ENCODE measurements around the gene CSTB. TPM values are rescaled to one million over a fixed set of nuclear protein-coding genes. Genes with fewer than 3 reads are reported as not detected.

The CSTB gene
- total RNA-seq, 2 donors from 2014 or later = 2.3 to 8.4 TPM

DNA sequence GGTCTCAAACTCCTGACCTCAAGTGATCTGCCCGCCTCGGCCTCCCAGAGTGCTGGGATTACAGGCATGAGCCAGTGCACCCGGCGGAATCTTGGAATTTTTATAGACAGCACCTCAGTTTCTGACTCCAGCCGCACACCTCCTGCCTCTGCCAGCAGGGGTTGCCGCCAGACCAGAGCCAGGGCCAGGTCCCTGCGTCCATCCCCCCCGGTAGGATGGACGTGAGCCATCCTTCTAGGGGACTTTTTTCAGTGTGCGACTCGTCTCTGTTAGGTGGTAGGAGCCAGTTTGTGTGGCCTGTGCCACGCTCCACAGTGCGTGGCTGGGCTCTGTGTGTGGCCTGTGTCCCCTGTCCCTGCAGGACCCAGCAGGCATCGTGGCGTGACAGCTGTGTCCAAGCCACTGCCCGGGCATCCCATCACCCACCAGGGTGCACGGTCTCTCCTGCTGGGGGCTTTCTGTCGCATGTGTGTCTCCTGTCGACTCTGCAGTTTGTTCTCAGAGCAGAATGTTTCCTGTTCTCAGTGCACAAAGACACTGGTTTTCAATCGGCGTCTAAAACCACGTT lies 15.6 kb downstream of the CSTB start:
- Histone ChIP-seq H3K36me3 (peaks cover 24% of the 10 kb centered on the region), H3K4me3 (no peak overlapping the region), H3K4me1 (ENCODE audit: control insufficient read depth in 1 of 2, low read depth in 2 of 2) (peaks cover 11 to 32% of the 10 kb centered on the region in 2 donors), H3K27me3 (replicated peaks; ENCODE audit: insufficient read depth) (no peaks in the 10 kb centered on the region), H3K27ac (no peak overlapping the region), H3K9me3 (no peaks in the 10 kb centered on the region)
- TF ChIP-seq, protein P1, sequence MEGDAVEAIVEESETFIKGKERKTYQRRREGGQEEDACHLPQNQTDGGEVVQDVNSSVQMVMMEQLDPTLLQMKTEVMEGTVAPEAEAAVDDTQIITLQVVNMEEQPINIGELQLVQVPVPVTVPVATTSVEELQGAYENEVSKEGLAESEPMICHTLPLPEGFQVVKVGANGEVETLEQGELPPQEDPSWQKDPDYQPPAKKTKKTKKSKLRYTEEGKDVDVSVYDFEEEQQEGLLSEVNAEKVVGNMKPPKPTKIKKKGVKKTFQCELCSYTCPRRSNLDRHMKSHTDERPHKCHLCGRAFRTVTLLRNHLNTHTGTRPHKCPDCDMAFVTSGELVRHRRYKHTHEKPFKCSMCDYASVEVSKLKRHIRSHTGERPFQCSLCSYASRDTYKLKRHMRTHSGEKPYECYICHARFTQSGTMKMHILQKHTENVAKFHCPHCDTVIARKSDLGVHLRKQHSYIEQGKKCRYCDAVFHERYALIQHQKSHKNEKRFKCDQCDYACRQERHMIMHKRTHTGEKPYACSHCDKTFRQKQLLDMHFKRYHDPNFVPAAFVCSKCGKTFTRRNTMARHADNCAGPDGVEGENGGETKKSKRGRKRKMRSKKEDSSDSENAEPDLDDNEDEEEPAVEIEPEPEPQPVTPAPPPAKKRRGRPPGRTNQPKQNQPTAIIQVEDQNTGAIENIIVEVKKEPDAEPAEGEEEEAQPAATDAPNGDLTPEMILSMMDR (IDR thresholded peaks at IDR 0.05) = no peak
- DNase-seq (ENCODE audit: low spot score) (no peak), ATAC-seq (ENCODE audit: insufficient number of reproducible peaks, low FRiP score, low read depth) (no peak)

GRCh38 chr21:43759651-43760050 lies 16.5 kb downstream of the CSTB start:
- Histone ChIP-seq H3K4me1 (ENCODE audit: control insufficient read depth in 1 of 2, low read depth in 2 of 2) (peaks cover 11 to 26% of the 10 kb centered on the region in 2 donors), H3K4me3 (no peak overlapping the region), H3K27me3 (replicated peaks; ENCODE audit: insufficient read depth) (no peaks in the 10 kb centered on the region), H3K9me3 (no peaks in the 10 kb centered on the region), H3K36me3 (peaks cover 28% of the 10 kb centered on the region), H3K27ac (no peak overlapping the region)
- TF ChIP-seq, protein P1 (IDR thresholded peaks at IDR 0.05) = no peak
- DNase-seq (ENCODE audit: low spot score) = no peak
- ATAC-seq (ENCODE audit: insufficient number of reproducible peaks, low FRiP score, low read depth) = no peak

- Histone ChIP-seq H3K36me3 (peaks cover 33% of the 10 kb centered on the region), H3K27ac (peak overlapping the region; percentile 75 to 81), H3K4me1 (ENCODE audit: control insufficient read depth in 1 of 2, low read depth in 2 of 2) (peaks cover 11 to 23% of the 10 kb centered on the region in 2 donors), H3K4me3 (no peak overlapping the region), H3K27me3 (replicated peaks; ENCODE audit: insufficient read depth) (no peaks in the 10 kb centered on the region), H3K9me3 (no peaks in the 10 kb centered on the region)
- TF ChIP-seq, protein P1 (IDR thresholded peaks at IDR 0.05) = no peak
- ATAC-seq (ENCODE audit: insufficient number of reproducible peaks, low FRiP score, low read depth) (no peak), DNase-seq (ENCODE audit: low spot score) (no peak)
Observed at GRCh38 chr21:43758811-43759210, 17.3 kb downstream of the CSTB start.

GRCh38 chr21:43758111-43758641 lies 17.9 kb downstream of the CSTB start:
- ATAC-seq (ENCODE audit: insufficient number of reproducible peaks, low FRiP score, low read depth) (peak; percentile 61), DNase-seq (ENCODE audit: low spot score) (no peak)
- peaks cover 39% of the 10 kb centered on the region for H3K36me3 ChIP-seq

GRCh38 chr21:43757601-43758000 lies 18.5 kb downstream of the CSTB start:
- TF ChIP-seq, protein P1 (IDR thresholded peaks at IDR 0.05) = no peak
- Histone ChIP-seq H3K36me3 (peaks cover 40% of the 10 kb centered on the region), H3K4me1 (ENCODE audit: control insufficient read depth in 1 of 2, low read depth in 2 of 2) (peaks cover 11 to 23% of the 10 kb centered on the region in 2 donors), H3K4me3 (peak overlapping the region; percentile 63), H3K9me3 (no peaks in the 10 kb centered on the region), H3K27me3 (replicated peaks; ENCODE audit: insufficient read depth) (no peaks in the 10 kb centered on the region), H3K27ac (peak overlapping the region; percentile 75 to 81)
- no peak for DNase-seq (ENCODE audit: low spot score)
- peak; percentile 37 for ATAC-seq (ENCODE audit: insufficient number of reproducible peaks, low FRiP score, low read depth)

More at GRCh38 chr21:43758111-43758641, 17.9 kb downstream of the CSTB start:
- Histone ChIP-seq H3K4me3 (peak overlapping the region; percentile 63), H3K27ac (peak overlapping the region; percentile 75 to 81), H3K9me3 (no peaks in the 10 kb centered on the region), H3K27me3 (replicated peaks; ENCODE audit: insufficient read depth) (no peaks in the 10 kb centered on the region), H3K4me1 (ENCODE audit: control insufficient read depth in 1 of 2, low read depth in 2 of 2) (peaks cover 11 to 23% of the 10 kb centered on the region in 2 donors)
- TF ChIP-seq, protein P1 (IDR thresholded peaks at IDR 0.05) = no peak

All from thoracic aorta (tissue), 2 donors.